Measurements from ENCODE around the gene VSTM2L.

VSTM2L gene

DNA sequence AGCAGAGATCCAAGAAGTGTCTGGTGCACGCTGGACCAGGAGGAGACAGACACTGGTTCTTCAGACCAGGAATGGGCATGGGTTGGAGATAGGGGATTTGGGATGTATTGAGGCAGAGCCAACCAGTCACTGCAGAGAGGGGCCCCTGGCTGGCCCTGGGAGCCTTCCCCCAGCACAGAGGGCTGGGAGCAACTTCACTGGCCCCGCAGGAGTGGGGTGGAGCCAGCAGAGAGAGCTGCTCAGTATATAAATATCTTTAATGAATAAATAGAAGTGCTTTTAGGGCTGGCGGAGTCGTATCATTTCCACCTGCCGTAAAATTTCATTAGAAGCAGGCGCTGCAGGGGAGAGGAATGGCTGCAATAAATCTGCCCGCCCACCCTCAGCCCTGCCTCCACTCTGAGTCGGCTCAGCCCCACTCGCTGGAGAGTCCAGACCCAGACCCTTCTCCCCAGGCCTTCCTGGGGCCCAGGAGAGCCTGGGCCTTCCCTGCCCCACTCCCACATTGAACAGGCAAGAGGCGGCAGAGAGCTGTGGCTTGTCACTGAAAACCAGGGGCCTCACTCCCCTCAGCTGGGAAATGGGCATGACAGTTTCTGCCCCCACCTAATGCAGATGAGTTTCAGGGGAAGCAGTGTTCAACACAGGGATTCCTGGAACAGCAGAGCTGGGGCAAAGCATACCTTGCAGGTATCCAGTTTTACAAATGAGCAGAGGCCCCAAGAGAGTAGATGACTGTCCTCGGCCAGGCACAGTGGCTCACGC lies 23.9 kb upstream of the VSTM2L start:
- DNase-seq (ENCODE audit: low read depth in 2 of 2): no peak

DNA sequence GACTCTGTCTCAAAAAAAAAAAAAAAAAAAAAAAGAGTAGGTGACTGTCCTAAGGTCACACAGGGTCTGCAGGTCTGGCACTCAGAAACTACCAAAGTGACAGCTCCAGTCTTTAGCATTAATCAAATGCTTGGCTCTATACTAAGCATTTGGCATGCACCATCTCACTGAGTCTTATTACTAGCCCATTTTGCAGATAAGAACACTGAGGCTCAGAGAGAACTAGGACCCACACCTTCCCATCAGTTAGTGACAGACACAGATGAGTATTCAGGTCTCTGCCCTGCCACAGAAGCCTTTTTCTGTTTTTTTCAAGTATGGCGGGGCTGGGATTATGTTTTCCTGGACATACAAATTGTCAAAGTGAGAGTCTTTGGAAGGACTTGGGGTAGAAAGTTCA lies 23.1 kb upstream of the VSTM2L start:
- DNase-seq (ENCODE audit: low read depth in 2 of 2): no peak

DNA sequence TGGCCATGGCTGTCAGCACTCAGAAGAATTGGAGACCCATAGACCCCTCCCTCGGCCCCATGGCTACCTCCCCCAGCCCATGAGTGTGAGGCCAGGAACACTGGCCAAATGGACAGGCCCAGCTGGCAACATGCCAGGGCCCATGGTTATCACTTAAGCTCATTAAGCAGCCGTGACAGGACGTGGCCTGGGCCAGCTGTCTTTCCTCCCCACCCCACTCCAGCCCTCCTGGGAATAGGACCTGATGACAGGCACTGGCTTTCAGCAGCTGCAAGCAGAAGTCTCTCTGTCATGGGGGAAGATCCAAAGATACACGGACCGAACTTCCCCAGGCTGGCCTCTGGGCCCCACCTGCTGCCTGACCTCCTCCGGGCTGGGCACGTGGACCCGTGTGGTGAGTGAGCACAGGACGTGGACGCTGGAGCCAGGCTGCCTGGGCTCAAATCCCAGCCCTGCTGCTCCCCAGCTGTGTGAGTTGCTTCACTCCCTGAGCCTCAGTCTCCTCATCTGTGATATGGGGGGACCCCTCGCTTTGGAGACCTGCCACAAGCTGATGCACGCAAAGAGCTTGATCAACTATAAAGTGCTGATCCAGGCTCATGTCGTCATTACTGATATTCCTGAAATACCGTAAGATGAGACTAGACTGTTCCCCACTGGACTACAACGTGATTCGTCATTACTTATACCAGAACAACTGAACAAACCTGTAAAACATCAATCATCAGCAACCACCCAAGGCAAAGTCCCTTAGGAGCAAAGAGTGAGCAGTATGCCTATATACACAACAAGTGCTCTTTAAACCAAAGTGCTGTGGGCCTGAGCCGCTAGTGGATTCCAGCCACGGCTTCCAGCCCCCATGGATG lies 22.0 kb upstream of the VSTM2L start:
- DNase-seq (ENCODE audit: low read depth in 2 of 2): no peak

GRCh38 chr20:37881601-37882343 lies 21.2 kb upstream of the VSTM2L start:
- DNase-seq (ENCODE audit: low read depth in 2 of 2): no peak

DNA sequence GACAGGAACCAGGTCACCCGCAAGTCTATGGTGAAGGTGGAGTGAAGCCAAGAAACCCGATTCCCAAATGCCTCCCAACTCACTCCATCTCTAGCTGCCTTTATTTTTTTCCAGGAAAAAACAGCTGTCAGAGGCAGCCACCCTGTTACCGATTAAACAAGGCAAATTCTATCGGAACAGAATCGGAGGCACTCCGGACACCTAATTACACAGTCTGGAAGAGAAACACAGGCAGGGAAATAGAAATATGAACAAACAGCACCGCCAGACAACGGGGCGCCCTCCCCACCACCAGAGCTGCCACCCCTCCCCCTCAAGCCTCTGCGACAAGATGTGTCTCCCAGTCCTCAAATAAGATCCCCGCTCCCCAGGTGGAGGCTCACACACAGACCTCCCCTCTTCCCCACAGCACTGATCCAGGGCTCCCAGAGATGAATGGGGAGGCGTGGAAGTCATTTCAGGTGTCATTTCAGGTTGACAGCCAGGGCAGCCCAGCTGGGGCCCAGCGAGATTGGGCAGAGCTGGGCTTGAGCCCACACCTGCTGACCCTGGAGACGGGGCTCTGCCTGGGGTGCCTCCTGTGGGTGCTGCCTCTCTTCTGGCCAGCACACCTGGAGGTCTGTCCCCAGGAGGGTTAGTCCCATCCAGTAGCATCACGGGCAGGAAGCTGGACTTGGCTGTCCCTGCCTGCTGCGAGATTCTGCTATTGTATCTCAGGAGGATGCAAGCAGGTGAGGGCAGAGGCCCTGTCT lies 19.8 kb upstream of the VSTM2L start:
- no peak for DNase-seq (ENCODE audit: low read depth in 2 of 2)

GRCh38 chr20:37885042-37885441 lies 17.9 kb upstream of the VSTM2L start:
- DNase-seq (ENCODE audit: low read depth in 2 of 2): no peak

DNA sequence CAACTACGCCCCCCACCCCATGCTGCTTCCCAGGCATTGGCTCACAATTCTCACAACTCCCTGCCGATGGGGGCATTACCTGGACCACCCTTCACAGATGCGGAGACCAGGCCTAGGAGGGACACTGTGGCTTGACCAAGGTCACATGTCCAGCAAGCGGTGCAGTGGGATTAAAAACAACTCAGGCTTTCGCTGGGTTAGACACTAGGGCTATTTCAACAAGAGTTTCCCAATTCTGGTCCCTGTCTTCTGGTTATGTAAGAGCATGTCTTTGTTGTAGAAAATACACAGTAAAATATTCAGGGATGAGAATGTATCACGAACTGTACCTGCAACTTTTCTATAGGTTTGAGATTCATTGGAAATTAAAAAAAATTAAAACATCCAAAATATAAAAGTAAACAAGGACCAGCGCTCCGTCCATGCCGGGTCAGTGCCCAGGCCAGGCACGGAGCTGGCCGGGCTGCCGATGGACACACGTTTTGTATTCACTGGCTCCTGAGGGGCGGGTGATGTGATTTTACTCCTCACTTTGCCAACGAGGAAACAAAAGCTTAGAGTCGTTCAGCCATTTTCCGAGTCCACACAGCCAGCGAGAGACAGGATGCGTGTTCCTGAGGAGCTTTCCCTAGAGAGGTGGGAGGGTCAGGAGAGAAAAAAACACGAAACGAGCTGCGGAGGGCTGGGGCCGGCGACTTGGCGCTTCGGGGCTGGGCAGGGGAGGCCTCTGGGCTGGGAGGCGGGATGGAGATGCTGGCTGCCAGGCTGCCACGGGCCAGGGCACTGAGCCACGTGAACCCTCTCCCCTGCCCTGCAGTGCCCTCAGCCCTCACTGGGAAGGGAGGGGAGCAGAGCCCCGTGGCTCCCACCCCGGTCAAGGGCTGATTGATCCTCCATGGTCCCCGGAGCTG lies 17.1 kb upstream of the VSTM2L start:
- no peak for DNase-seq (ENCODE audit: low read depth in 2 of 2)

- DNase-seq (ENCODE audit: low read depth in 2 of 2): no peak
Observed at GRCh38 chr20:37886851-37887297, 16.1 kb upstream of the VSTM2L start.

DNA sequence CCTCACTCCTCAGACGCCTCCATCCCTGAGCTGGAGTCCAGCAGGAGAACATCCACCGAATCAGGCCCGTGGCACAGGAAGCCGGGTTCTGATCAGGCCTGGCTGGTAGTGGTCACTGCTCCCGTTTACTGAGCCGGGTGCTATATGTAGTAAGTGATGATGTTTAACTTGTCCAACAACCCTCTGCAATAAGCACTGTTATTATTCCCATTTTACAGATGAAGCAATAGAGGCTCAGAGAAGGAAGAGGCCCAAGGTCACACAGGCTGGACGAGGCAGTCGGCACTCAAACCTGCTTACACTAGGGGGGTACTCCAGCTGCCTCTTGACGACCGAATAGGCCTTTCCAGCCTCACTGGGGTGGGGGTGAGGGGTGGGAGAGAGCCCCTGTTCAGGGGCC lies 14.3 kb upstream of the VSTM2L start:
- DNase-seq (ENCODE audit: low read depth in 2 of 2): no peak

DNA sequence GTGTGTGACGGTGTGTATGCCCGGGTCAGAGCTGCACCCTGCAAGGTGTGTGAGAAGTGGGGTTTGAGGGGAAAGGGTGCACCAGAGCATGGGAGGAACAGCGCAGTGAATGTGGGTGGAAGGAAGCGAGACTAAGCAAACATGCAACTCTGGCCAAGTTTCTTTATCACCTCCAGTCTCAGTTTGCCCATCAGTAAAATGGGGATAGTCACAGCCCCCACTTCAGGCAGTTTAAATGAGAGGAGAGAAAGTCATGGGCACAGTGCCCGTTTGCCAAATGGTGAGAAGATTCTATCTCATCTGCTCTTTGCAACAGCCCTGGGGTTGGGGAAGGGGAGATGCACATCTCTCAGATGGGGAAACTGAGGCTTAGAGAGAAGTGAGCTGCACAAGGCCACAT lies 12.8 kb upstream of the VSTM2L start:
- DNase-seq (ENCODE audit: low read depth in 2 of 2): no peak

DNA sequence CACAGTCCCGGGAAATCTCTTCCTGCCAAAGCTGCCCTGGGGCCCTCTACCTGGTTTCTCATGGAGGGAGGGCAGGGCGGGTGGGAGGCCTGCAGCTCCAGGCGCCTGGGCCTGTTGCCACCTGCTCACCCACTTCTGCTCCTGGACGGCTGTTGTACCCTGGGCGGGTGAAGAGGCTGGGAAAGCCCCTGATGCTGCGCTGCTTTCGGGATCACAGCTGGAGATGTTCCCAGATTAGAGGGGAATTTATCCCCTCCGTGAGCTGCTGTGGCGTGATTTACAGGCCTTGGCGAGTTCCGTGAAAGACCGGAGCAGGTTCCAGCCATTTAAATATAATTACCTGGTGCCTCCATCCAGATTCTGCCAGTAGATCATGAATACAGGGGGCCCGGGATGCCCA lies 12.3 kb upstream of the VSTM2L start:
- DNase-seq (ENCODE audit: low read depth in 2 of 2): no peak

DNA sequence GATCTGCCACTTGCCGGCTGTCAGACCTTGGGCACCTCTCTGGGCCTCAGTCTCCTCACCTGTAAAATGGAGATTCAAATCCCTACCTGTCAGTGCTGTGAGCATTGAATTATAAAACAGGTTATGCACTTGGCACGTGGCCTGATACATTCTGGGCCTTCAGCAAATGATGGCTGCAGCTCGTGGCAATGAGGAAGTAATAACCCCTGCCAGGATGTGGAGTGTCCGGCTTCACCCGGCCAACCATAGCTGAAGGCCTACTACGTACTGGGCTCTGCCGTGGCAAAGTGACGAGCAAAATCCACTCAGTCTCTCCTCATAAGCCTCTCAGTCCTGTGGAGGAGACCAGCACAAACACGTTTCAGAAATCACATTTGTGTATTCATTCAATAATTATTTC lies 10.9 kb upstream of the VSTM2L start:
- DNase-seq (ENCODE audit: low read depth in 2 of 2): no peak

- no peak for DNase-seq (ENCODE audit: low read depth in 2 of 2)
Observed at GRCh38 chr20:37893566-37894241, 9.2 kb upstream of the VSTM2L start.

DNA sequence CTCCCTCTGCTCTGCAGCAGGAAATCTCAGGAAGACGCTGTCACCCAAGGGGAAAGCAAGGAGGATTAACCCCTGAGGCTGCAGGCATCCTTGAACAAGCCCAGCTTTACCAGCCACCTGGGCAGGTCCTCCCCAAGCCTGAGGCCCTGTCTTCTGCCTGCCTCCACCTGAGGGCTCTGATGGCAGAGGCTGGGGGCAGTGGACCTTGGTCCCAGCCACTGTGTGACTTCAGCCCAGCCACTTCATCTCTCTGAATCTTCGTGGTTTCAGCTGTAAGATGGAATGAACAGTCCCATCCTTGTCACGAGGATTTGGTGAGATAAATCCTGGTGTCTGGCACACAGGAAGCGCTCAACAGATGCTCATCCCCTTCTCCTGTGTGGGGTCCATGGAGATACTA lies 8.5 kb upstream of the VSTM2L start:
- DNase-seq (ENCODE audit: low read depth in 2 of 2): no peak

DNA sequence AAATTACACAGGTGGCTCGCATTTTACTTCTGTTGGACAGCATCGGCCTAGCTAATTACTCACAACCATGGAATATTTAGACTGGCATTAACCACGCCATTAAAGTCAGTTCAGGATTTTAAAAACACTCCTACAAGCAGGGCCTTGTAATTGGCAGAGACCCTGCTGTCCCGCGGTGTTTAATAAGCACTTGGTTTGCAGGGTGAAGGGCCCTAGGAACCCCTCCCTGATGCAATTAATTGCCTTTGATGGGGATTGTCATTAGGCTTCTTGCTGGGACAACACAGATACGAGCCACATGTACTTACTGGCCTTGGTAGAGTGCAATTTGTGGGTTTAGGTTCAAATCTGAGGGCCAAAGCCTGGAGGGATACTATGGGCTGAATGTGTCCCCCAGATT lies 7.8 kb upstream of the VSTM2L start:
- DNase-seq (ENCODE audit: low read depth in 2 of 2): no peak

- no peak for DNase-seq (ENCODE audit: low read depth in 2 of 2)
Observed at GRCh38 chr20:37896932-37897548, 5.9 kb upstream of the VSTM2L start.

- no peak for DNase-seq (ENCODE audit: low read depth in 2 of 2)
Observed at GRCh38 chr20:37898233-37899104, 4.5 kb upstream of the VSTM2L start.

All from stimulated activated CD8-positive, alpha-beta memory T cell treated with anti-CD3 and anti-CD28 coated beads, Interleukin-2, amount 100 ng/mL, for 48 hours (primary cell).